K562 (cell line): ENCODE data around the gene TFAP2B. TPM values are rescaled to one million over a fixed set of nuclear protein-coding genes. Genes with fewer than 3 reads are reported as not detected.

Source experiments
- CBFA2T2 ChIP-seq: fragments of 450-650 bp; conservative IDR thresholded peaks from 2 replicates; pipeline ENCODE4 v1.6.1; 2017; ENCODE audit warnings: mild to moderate bottlenecking
- CBX2 ChIP-seq: fragments of 200-600 bp; sonication (generic); IDR thresholded peaks from one replicate; pipeline ENCODE4 v1.6.1; 2012; ENCODE audit warnings: mild to moderate bottlenecking, low read length, inconsistent platforms; ENCODE audit not compliant: insufficient read depth, poor library complexity, severe bottlenecking
- CREB1 ChIP-seq, 2 experiments: sonication (generic) in 1 of 2; formaldehyde crosslinking in 1 of 2; IDR thresholded peaks; 2 replicates each; pipeline versions ENCODE4 v1.6.1 to v1.8.0; 2012 to 2022; ENCODE audit warnings: inconsistent platforms in 1 of 2, mild to moderate bottlenecking in 1 of 2, missing genetic modification reagents in 1 of 2, moderate library complexity in 1 of 2
- CTBP1 ChIP-seq: fragments of 450-650 bp; IDR thresholded peaks from 2 replicates; pipeline ENCODE4 v1.6.1; 2016; ENCODE audit warnings: borderline replicate concordance
- EP300 ChIP-seq: IDR thresholded peaks from 2 replicates; pipeline ENCODE4 v1.6.1; 2012; ENCODE audit warnings: low read length, improper control_type of control experiment
- FOXA3 ChIP-seq, 2 experiments: fragments of 450-650 bp in 1 of 2; sonication (generic) in 1 of 2; formaldehyde crosslinking; IDR thresholded peaks in 1 of 2; conservative IDR thresholded peaks in 1 of 2; 2 replicates each; pipeline versions ENCODE4 v1.4.0 to v1.8.0; 2020 to 2022; ENCODE audit warnings: mild to moderate bottlenecking in 2 of 2, missing genetic modification reagents in 1 of 2
- LCOR ChIP-seq: sonication (generic); formaldehyde crosslinking; IDR thresholded peaks from 2 replicates; pipeline ENCODE4 v1.8.0; 2022; ENCODE audit warnings: mild to moderate bottlenecking, missing genetic modification reagents
- MECOM ChIP-seq: fragments of 250-450 bp; sonication (Bioruptor Pico); IDR thresholded peaks from 2 replicates; pipeline ENCODE4 v1.8.0; 2022; ENCODE audit warnings: inconsistent platforms
- MXI1 ChIP-seq: IDR thresholded peaks from 2 replicates; pipeline ENCODE4 v1.6.1; 2011; ENCODE audit warnings: low read depth, mild to moderate bottlenecking, improper control_type of control experiment, low read length
- MYC ChIP-seq, 2 experiments: fragments of 250-450 bp in 1 of 2; sonication (Bioruptor Pico) in 1 of 2; IDR thresholded peaks; 2 replicates each; pipeline versions ENCODE4 v1.5.1 to v1.6.1; 2012 to 2021; ENCODE audit warnings: low read depth in 2 of 2, borderline replicate concordance in 1 of 2, improper control_type of control experiment in 1 of 2, low read length in 1 of 2, mild to moderate bottlenecking in 1 of 2, moderate library complexity in 1 of 2
- RFX1 ChIP-seq: fragments of 450-650 bp; IDR thresholded peaks from 2 replicates; pipeline ENCODE4 v1.6.1; 2016; ENCODE audit warnings: mild to moderate bottlenecking, moderate library complexity
- TRIM24 ChIP-seq, 2 experiments: fragments of 450-650 bp; IDR thresholded peaks; 2 replicates each; pipeline ENCODE4 v1.6.1; 2016
- XRCC5 ChIP-seq: fragments of 200-400 bp; formaldehyde crosslinking; IDR thresholded peaks from 2 replicates; pipeline ENCODE4 v1.6.1; 2017; ENCODE audit warnings: low read depth, mild to moderate bottlenecking, low read length
- ZEB2 ChIP-seq: fragments of 450-650 bp; IDR thresholded peaks from 2 replicates; pipeline ENCODE4 v1.6.1; 2016
- ZNF384 ChIP-seq: IDR thresholded peaks from 2 replicates; pipeline ENCODE4 v1.6.1; 2012; ENCODE audit warnings: low read depth, low read length, improper control_type of control experiment
- ZNF41 ChIP-seq: fragments of 250-450 bp; sonication (Bioruptor Pico); conservative IDR thresholded peaks from 2 replicates; pipeline ENCODE4 v1.4.0; 2020; ENCODE audit warnings: mild to moderate bottlenecking
- ZNF778 ChIP-seq: fragments of 450-650 bp; formaldehyde crosslinking; IDR thresholded peaks from 2 replicates; pipeline ENCODE4 v1.4.0; 2020; ENCODE audit warnings: mild to moderate bottlenecking, moderate library complexity
- polyA plus RNA-seq, 8 experiments: library from polyadenylated mRNA; depleted of rRNA in 4 of 8; stranded (reverse) in 5 of 8; unstranded in 3 of 8; fragments of >200 nt; fragmentation: Nextera tagmentation in 2 of 8; fragmentation: Illumina TruSeq in 1 of 8; extraction: Ambion mirVana in 2 of 8; extraction: Trizol in 1 of 8; gene quantifications; 2 replicates each; pipeline versions ENCODE4 v1.2.1 to v1.2.3, GENCODE V29; 2011 to 2014; ENCODE audit warnings: inconsistent platforms in 1 of 8, missing spikeins in 1 of 8
- total RNA-seq, 7 experiments: library from RNA; depleted of rRNA in 6 of 7; stranded (reverse); fragments of >200 nt in 6 of 7; fragmentation: Illumina TruSeq in 2 of 7; extraction: Trizol in 2 of 7; gene quantifications; 2 replicates each; pipeline versions ENCODE4 v1.2.1 to v1.2.3, GENCODE V29; 2011 to 2021; ENCODE audit warnings: low replicate concordance in 1 of 7
- TF ChIP-seq, protein P1 (sequence below), 2 experiments: IDR thresholded peaks; 2 replicates each; pipeline ENCODE4 v1.6.1; 2012; ENCODE audit warnings: improper control_type of control experiment in 2 of 2, low read depth in 2 of 2, low read length in 2 of 2, borderline replicate concordance in 1 of 2
- TF ChIP-seq, protein P2 (sequence below), 2 experiments: IDR thresholded peaks; 2 replicates each; pipeline ENCODE4 v1.6.1; 2011; ENCODE audit warnings: borderline replicate concordance in 1 of 2, control low read depth in 1 of 2, low read depth in 1 of 2, low read length in 1 of 2, mild to moderate bottlenecking in 1 of 2, mixed read lengths in 1 of 2, moderate library complexity in 1 of 2; ENCODE audit not compliant: insufficient read depth in 1 of 2, insufficient read length in 1 of 2, poor library complexity in 1 of 2, severe bottlenecking in 1 of 2; ENCODE audit errors: extremely low read depth in 1 of 2
- TF ChIP-seq, protein P3 (sequence below): fragments of 200-400 bp; formaldehyde crosslinking; IDR thresholded peaks from 2 replicates; pipeline ENCODE4 v1.6.1; 2017; ENCODE audit warnings: mild to moderate bottlenecking, low read depth, low read length, moderate library complexity

TFAP2B gene
- total and polyA plus RNA-seq, 9 of the 15 experiments (the other 6 are each of a cell fraction or from before 2014, with no cell fraction given): not detected

DNA sequence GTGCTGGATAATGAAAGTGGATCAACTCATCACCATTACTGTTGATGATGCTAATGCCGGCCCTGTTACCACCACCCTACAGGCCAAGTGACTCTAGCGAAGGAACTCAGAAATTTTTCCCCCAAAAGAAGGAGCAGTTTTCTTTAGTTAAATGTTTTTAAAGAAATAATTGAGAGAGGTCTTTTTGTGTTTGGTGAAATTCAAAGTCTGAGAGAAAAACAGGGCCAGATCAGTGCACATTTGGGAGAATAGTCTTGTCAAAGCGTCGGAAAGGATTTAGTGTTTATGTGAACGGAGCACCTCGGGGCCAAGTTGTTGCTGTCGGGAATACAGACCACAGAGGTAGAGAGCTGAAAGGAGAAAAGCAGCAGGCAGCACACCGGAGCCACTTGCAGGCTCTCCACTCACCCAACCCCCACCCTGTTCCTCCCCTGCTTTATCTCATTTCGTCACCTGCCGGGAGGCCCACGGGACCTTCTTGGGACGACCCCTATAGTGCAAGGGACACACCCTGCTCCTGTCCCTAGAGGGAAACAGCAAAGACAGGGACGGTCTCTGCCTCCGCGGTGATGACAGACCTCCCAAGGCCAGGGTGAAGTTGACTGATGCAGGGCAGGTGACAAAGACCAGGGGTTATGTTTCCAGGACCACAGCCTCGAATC, 6.8 kb downstream of the TFAP2B start (continued):
- TF ChIP-seq CTBP1 (peak; percentile 81; the same call in 1 of the 2 replicates), TRIM24 (IDR thresholded peaks at IDR 0.05) (peak; percentile 44 to 56; a peak in 2 of 4 replicates), ZNF384 (no peak), CBFA2T2 (peak; percentile 56), FOXA3 (CRISPR knock-in tag; conservative IDR thresholded peaks at IDR 0.05 in 1 of 2, IDR thresholded peaks at IDR 0.05 in 1 of 2) (no peak), ZEB2 (0 out of 2 replicates have a peak, but pooled peaks have one; percentile 28), LCOR (no peak), CBX2 (no peak), CREB1 (IDR thresholded peaks at IDR 0.05) (peak; percentile 29; the same call in 1 of the 2 replicates), CREB1 (CRISPR knock-in tag; IDR thresholded peaks at IDR 0.05) (no peak), MECOM (CRISPR knock-in tag) (peak; percentile 89; the same call in 1 of the 2 replicates), RFX1 (no peak), ZNF41 (no peak), EP300 (0 out of 2 replicates have a peak, but pooled peaks have one; percentile 26), XRCC5 (no peak), MYC (IDR thresholded peaks at IDR 0.05; ENCODE audit: low read depth, low read length) (no peak), MYC (CRISPR knock-in tag; IDR thresholded peaks at IDR 0.05; ENCODE audit: borderline replicate concordance, low read depth) (no peak), MXI1 (no peak), ZNF778 (CRISPR knock-in tag) (no peak)
- TF ChIP-seq, protein P1, sequence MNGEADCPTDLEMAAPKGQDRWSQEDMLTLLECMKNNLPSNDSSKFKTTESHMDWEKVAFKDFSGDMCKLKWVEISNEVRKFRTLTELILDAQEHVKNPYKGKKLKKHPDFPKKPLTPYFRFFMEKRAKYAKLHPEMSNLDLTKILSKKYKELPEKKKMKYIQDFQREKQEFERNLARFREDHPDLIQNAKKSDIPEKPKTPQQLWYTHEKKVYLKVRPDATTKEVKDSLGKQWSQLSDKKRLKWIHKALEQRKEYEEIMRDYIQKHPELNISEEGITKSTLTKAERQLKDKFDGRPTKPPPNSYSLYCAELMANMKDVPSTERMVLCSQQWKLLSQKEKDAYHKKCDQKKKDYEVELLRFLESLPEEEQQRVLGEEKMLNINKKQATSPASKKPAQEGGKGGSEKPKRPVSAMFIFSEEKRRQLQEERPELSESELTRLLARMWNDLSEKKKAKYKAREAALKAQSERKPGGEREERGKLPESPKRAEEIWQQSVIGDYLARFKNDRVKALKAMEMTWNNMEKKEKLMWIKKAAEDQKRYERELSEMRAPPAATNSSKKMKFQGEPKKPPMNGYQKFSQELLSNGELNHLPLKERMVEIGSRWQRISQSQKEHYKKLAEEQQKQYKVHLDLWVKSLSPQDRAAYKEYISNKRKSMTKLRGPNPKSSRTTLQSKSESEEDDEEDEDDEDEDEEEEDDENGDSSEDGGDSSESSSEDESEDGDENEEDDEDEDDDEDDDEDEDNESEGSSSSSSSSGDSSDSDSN (IDR thresholded peaks at IDR 0.05; ENCODE audit: borderline replicate concordance in 1 of 2, low read depth in 2 of 2, low read length in 2 of 2): no peak
- TF ChIP-seq, protein P2, sequence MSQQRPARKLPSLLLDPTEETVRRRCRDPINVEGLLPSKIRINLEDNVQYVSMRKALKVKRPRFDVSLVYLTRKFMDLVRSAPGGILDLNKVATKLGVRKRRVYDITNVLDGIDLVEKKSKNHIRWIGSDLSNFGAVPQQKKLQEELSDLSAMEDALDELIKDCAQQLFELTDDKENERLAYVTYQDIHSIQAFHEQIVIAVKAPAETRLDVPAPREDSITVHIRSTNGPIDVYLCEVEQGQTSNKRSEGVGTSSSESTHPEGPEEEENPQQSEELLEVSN (IDR thresholded peaks at IDR 0.05; ENCODE audit: borderline replicate concordance in 1 of 2, extremely low read depth in 1 of 2, insufficient read depth in 1 of 2, insufficient read length in 1 of 2, low read depth in 1 of 2, low read length in 1 of 2, poor library complexity in 1 of 2, severe bottlenecking in 1 of 2): no peak
- TF ChIP-seq, protein P3, sequence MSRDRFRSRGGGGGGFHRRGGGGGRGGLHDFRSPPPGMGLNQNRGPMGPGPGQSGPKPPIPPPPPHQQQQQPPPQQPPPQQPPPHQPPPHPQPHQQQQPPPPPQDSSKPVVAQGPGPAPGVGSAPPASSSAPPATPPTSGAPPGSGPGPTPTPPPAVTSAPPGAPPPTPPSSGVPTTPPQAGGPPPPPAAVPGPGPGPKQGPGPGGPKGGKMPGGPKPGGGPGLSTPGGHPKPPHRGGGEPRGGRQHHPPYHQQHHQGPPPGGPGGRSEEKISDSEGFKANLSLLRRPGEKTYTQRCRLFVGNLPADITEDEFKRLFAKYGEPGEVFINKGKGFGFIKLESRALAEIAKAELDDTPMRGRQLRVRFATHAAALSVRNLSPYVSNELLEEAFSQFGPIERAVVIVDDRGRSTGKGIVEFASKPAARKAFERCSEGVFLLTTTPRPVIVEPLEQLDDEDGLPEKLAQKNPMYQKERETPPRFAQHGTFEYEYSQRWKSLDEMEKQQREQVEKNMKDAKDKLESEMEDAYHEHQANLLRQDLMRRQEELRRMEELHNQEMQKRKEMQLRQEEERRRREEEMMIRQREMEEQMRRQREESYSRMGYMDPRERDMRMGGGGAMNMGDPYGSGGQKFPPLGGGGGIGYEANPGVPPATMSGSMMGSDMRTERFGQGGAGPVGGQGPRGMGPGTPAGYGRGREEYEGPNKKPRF: no peak
